ENCODE data around the gene IL31.

DNA sequence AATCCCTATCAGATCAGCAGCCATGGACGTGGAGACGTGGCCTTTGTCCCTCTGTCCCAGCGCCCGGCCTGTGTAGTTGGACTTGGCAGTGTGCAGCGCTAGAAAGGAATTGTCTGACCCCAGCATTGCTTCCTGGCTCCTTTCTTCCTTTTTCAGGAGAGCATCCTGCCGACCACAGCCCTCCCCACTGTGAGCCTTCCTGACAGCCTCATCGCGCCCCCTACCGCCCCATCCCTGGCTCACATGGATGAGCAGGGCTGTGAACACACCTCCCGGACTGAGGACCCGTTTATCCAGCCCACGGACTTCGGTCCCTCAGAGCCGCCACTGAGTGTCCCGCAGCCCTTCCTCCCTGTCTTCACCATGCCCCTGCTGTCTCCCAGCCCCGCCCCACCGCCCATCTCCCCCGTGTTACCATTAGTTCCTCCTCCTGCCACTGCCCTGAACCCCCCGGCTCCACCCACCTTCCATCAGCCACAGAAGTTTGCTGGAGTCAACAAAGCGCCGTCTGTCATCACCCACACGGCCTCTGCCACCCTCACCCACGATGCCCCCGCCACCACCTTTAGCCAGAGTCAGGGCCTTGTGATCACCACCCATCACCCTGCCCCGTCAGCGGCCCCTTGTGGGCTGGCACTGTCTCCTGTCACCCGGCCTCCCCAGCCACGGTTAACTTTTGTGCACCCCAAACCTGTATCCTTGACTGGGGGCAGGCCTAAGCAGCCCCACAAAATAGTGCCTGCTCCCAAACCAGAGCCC, 40.6 kb downstream of the IL31 start:
- no peak for TF ChIP-seq POLR2AphosphoS5 (IDR thresholded peaks at IDR 0.05; ENCODE audit: low read depth, low read length)
- TF ChIP-seq REST (IDR thresholded peaks at IDR 0.05; ENCODE audit: insufficient read depth in 1 of 2, low read depth in 2 of 2, low read length in 2 of 2), result no peak
- TF ChIP-seq SIN3A (IDR thresholded peaks at IDR 0.05; ENCODE audit: borderline replicate concordance, insufficient read depth, low read length), result no peak
- TF ChIP-seq TAF1 (IDR thresholded peaks at IDR 0.05; ENCODE audit: borderline replicate concordance, insufficient read depth, low read length), result no peak

Measured in PFSK-1 (cell line).